Mucosa of rectum (tissue), 2 donors: ENCODE measurements around the gene LIPH.
A peak's percentile ranks its signal among the peaks of the same experiment; 100 is the strongest.
"Not testable (repeated sequence)": the region's sequence is repeated elsewhere in the genome, so short reads cannot be mapped to it uniquely, and the experiment has no call there.

Experiments used
- H3K27ac ChIP-seq, 2 donors: one replicate each; pipeline ENCODE4 v1.7.0; 2013; ENCODE audit warnings: inconsistent platforms in 2 of 2, low read depth in 2 of 2, low read length in 2 of 2
- H3K27me3 ChIP-seq, 2 donors: one replicate each; pipeline ENCODE4 v1.7.0; 2013; ENCODE audit warnings: low read length in 2 of 2; ENCODE audit not compliant: control insufficient read depth in 2 of 2, insufficient read depth in 2 of 2
- H3K36me3 ChIP-seq, 2 donors: one replicate each; pipeline ENCODE4 v1.7.0; 2013; ENCODE audit warnings: low read length in 2 of 2; ENCODE audit not compliant: control insufficient read depth in 2 of 2, insufficient read depth in 2 of 2
- H3K4me1 ChIP-seq, 2 donors: one replicate each; pipeline ENCODE4 v1.7.0; 2013; ENCODE audit warnings: low read length in 2 of 2, mild to moderate bottlenecking in 1 of 2; ENCODE audit not compliant: control insufficient read depth in 2 of 2, insufficient read depth in 2 of 2
- H3K4me3 ChIP-seq, 2 donors: one replicate each; pipeline ENCODE4 v1.7.0; 2013; ENCODE audit warnings: low read length in 2 of 2
- H3K9ac ChIP-seq, 2 donors: one replicate each; pipeline ENCODE4 v1.7.0; 2013; ENCODE audit warnings: low read length in 2 of 2, low read depth in 1 of 2, mild to moderate bottlenecking in 1 of 2
- H3K9me3 ChIP-seq, 2 donors: one replicate each; pipeline ENCODE4 v1.7.0; 2013; ENCODE audit warnings: low read length in 2 of 2; ENCODE audit not compliant: control insufficient read depth in 2 of 2
- donor health status: healthy.
- donor health status: Normal muscosa, but diverticular disease.

Gene LIPH

GRCh38 chr3:185575108-185575869, 22.9 kb upstream of the LIPH start:
- not testable (repeated sequence) for H3K4me1 ChIP-seq, H3K27ac ChIP-seq, H3K36me3 ChIP-seq, H3K27me3 ChIP-seq, H3K9me3 ChIP-seq
- Histone ChIP-seq H3K4me3 (peak overlapping the region in 1 of 2 donors; percentile 13), H3K9ac (peak overlapping the region in 1 of 2 donors; percentile 27)

GRCh38 chr3:185572183-185572582, 19.8 kb upstream of the LIPH start:
- no peaks in the 10 kb centered on the region for H3K36me3 ChIP-seq
- H3K27ac ChIP-seq, result no peak overlapping the region
- peaks cover 0 to 5% of the 10 kb centered on the region in 2 donors for H3K4me1 ChIP-seq
- no peaks in the 10 kb centered on the region for H3K9me3 ChIP-seq
- no peak overlapping the region for H3K9ac ChIP-seq
- no peak overlapping the region for H3K4me3 ChIP-seq
- H3K27me3 ChIP-seq, result no peaks in the 10 kb centered on the region

- peak overlapping the region; percentile 79 to 84 for H3K27ac ChIP-seq
- H3K4me1 ChIP-seq, result peaks cover 15 to 22% of the 10 kb centered on the region in 2 donors
- H3K36me3 ChIP-seq, result no peaks in the 10 kb centered on the region
- no peaks in the 10 kb centered on the region for H3K27me3 ChIP-seq
- no peaks in the 10 kb centered on the region for H3K9me3 ChIP-seq
- H3K4me3 ChIP-seq, result peak overlapping the region in 1 of 2 donors; percentile 20
- H3K9ac ChIP-seq, result peak overlapping the region in 1 of 2 donors; percentile 41
These were observed 9.6 kb upstream of the LIPH start for GRCh38 chr3:185561958-185562357.

- H3K36me3 ChIP-seq, result no peaks in the 10 kb centered on the region
- H3K4me1 ChIP-seq, result peaks cover 16 to 25% of the 10 kb centered on the region in 2 donors
- H3K27ac ChIP-seq, result peak overlapping the region; percentile 79 to 84
- H3K9me3 ChIP-seq, result no peaks in the 10 kb centered on the region
- H3K4me3 ChIP-seq, result peak overlapping the region in 1 of 2 donors; percentile 20
- peak overlapping the region; percentile 41 to 60 for H3K9ac ChIP-seq
- no peaks in the 10 kb centered on the region for H3K27me3 ChIP-seq
These were observed 9.1 kb upstream of the LIPH start for GRCh38 chr3:185561374-185561943.

- peaks cover 22 to 31% of the 10 kb centered on the region in 2 donors for H3K4me1 ChIP-seq
- H3K27ac ChIP-seq, result peak overlapping the region; percentile 79 to 84
- H3K4me3 ChIP-seq, result no peak overlapping the region
- no peaks in the 10 kb centered on the region for H3K27me3 ChIP-seq
- no peak overlapping the region for H3K9ac ChIP-seq
- no peaks in the 10 kb centered on the region for H3K36me3 ChIP-seq
- H3K9me3 ChIP-seq, result no peaks in the 10 kb centered on the region
These were observed 8.3 kb upstream of the LIPH start for GRCh38 chr3:185560676-185561075.

DNA sequence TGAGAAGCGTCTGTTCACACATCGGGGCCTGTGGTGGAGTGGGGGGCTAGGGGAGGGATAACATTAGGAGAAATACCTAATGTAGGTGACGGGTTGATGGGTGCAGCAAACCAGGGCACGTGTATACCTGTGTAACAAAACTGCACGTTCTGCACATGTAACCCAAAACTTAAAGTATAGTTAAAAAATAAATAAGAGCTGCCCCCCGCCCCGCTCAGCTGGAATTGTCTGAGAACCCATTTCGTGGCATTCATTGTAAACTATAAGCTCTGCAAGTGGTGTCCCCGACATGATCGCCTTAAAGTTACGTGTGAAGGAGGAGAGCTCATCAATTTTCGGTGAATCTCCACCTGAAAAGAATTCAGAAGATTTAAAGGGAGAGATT, 7.3 kb upstream of the LIPH start:
- no peak overlapping the region for H3K27ac ChIP-seq
- H3K9ac ChIP-seq, result no peak overlapping the region
- no peaks in the 10 kb centered on the region for H3K9me3 ChIP-seq
- no peaks in the 10 kb centered on the region for H3K36me3 ChIP-seq
- no peak overlapping the region for H3K4me3 ChIP-seq
- no peaks in the 10 kb centered on the region for H3K27me3 ChIP-seq
- H3K4me1 ChIP-seq, result peaks cover 24 to 38% of the 10 kb centered on the region in 2 donors

- no peaks in the 10 kb centered on the region for H3K9me3 ChIP-seq
- H3K27me3 ChIP-seq, result no peaks in the 10 kb centered on the region
- H3K27ac ChIP-seq, result peak overlapping the region; percentile 98 to 99
- H3K4me3 ChIP-seq, result peak overlapping the region; percentile 47 to 70
- peak overlapping the region; percentile 71 to 91 for H3K9ac ChIP-seq
- peaks cover 24 to 38% of the 10 kb centered on the region in 2 donors for H3K4me1 ChIP-seq
- H3K36me3 ChIP-seq, result no peaks in the 10 kb centered on the region
These were observed 6.0 kb upstream of the LIPH start for GRCh38 chr3:185558395-185558794.

- Histone ChIP-seq H3K27ac (peak overlapping the region; percentile 98 to 99), H3K9ac (peak overlapping the region in 1 of 2 donors; percentile 28), H3K4me1 (peaks cover 22 to 44% of the 10 kb centered on the region in 2 donors)
- not testable (repeated sequence) for H3K4me3 ChIP-seq, H3K36me3 ChIP-seq, H3K9me3 ChIP-seq, H3K27me3 ChIP-seq
These were observed 4.3 kb upstream of the LIPH start for GRCh38 chr3:185556640-185557039.

DNA sequence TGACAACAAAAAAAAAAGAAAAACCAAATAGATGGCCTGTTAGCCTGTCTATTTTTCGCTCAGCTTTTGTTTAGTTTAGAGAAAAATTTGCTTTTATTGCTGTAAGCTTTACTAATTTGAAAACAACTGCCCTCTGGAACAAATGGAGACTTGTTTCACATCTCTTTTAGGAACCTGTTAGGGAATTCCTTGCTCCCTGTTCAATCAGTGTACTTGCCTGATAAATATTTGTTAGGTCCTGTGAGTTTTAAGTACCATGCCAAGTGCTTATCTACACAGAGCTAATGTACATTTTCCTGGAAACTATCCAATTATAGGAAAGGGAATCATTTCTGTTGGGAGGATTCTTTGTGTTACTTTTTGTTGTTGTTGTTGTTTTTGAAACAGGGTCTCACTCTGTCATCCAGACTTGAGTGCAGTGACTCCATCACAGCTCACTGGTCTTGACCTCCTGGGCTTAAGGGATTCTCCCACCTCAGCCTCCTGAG, 3.5 kb upstream of the LIPH start:
- Histone ChIP-seq H3K36me3 (no peaks in the 10 kb centered on the region), H3K9me3 (no peaks in the 10 kb centered on the region), H3K4me3 (no peak overlapping the region), H3K27me3 (no peaks in the 10 kb centered on the region), H3K4me1 (peaks cover 16 to 36% of the 10 kb centered on the region in 2 donors), H3K9ac (peak overlapping the region; percentile 5 to 28), H3K27ac (peak overlapping the region; percentile 98 to 99)

DNA sequence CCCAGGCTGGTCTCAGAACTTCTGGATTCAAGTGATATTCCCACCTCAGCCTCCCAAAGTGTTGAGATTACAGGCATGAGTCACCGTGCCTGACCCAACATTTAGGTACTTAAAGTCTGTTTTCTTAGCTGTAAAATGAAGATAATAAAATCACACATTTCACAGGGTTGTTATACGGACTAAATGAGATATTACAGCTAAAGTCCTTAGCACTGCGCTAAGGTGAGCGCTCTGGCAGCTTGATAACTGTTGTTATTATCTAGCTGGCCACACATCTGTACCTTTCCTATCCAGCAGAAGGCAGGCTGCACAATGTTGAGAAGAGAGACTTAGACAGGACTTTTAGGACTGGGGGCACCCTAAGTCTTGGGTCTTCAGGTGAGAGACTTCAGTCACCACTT, 2.7 kb upstream of the LIPH start:
- peak overlapping the region; percentile 44 to 57 for H3K9ac ChIP-seq
- peak overlapping the region; percentile 98 to 99 for H3K27ac ChIP-seq
- H3K4me1 ChIP-seq, result peaks cover 16 to 31% of the 10 kb centered on the region in 2 donors
- H3K4me3 ChIP-seq, result peak overlapping the region; percentile 8 to 23
- no peaks in the 10 kb centered on the region for H3K27me3 ChIP-seq
- no peaks in the 10 kb centered on the region for H3K36me3 ChIP-seq
- no peaks in the 10 kb centered on the region for H3K9me3 ChIP-seq
